Esophagus squamous epithelium (tissue), 4 donors: ENCODE data around the gene EVA1C.

Source experiments
- POLR2A ChIP-seq, 4 donors: fragments of 450-650 bp; IDR thresholded peaks; one replicate each; pipeline ENCODE4 v1.6.1; 2017; ENCODE audit warnings: antibody characterized with exemption in 4 of 4, mild to moderate bottlenecking in 4 of 4, moderate library complexity in 3 of 4
- TF ChIP-seq, protein P1 (sequence below), 6 experiments: fragments of 450-650 bp in 4 of 6; fragments of 200-600 bp in 2 of 6; sonication (generic) in 2 of 6; IDR thresholded peaks; one replicate each; pipeline ENCODE4 v1.5.1; 2016 to 2019; ENCODE audit warnings: antibody characterized with exemption in 6 of 6, mild to moderate bottlenecking in 4 of 6, moderate library complexity in 4 of 6

DNA sequence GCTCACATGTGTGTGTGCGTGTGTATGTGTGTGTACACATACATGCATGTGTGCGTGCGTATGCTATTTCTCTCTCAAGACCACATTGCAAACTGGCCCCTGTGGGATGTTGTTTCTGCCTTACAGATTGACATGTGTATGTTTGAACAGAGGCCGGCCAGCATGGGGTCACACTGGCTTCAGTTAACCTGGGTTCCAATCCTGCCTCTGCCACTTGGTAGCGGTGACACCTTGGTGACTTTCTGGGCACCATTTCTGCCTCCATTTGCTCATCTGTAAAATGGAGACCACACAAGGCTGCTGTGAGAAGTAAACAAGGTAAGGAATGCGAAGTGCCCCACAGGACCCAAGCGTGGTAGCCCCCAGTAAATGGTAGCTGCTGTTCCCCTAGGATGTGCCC is 121.1 kb downstream of the EVA1C start:
- TF ChIP-seq, protein P1, sequence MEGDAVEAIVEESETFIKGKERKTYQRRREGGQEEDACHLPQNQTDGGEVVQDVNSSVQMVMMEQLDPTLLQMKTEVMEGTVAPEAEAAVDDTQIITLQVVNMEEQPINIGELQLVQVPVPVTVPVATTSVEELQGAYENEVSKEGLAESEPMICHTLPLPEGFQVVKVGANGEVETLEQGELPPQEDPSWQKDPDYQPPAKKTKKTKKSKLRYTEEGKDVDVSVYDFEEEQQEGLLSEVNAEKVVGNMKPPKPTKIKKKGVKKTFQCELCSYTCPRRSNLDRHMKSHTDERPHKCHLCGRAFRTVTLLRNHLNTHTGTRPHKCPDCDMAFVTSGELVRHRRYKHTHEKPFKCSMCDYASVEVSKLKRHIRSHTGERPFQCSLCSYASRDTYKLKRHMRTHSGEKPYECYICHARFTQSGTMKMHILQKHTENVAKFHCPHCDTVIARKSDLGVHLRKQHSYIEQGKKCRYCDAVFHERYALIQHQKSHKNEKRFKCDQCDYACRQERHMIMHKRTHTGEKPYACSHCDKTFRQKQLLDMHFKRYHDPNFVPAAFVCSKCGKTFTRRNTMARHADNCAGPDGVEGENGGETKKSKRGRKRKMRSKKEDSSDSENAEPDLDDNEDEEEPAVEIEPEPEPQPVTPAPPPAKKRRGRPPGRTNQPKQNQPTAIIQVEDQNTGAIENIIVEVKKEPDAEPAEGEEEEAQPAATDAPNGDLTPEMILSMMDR (IDR thresholded peaks at IDR 0.05) = no peak
- TF ChIP-seq POLR2A (IDR thresholded peaks at IDR 0.05) = no peak
